ENCODE measurements around the gene CELSR2.

DNA sequence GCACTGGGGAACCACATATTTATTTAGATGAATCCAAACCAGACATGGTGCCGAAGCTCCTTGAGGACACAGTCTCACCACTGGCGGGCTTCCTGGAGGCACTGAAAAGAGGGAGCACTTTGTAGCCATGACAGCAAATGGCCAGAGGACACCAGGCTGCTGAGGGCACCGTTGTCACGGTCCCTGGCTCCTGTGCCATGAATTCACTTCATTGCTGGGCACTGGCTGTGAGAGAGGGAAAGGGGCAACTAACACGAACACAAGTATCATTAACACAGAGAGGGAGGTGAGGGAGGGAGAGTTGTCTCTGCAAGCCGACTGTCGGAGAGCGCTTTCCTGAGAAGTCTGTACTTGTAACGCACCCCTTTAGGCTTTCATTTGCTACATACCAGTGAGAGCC, 43.0 kb downstream of the CELSR2 start:
- TF ChIP-seq POLR2A (IDR thresholded peaks at IDR 0.05) (no peak), EP300 (IDR thresholded peaks at IDR 0.05) (no peak)
- TF ChIP-seq, protein P1, sequence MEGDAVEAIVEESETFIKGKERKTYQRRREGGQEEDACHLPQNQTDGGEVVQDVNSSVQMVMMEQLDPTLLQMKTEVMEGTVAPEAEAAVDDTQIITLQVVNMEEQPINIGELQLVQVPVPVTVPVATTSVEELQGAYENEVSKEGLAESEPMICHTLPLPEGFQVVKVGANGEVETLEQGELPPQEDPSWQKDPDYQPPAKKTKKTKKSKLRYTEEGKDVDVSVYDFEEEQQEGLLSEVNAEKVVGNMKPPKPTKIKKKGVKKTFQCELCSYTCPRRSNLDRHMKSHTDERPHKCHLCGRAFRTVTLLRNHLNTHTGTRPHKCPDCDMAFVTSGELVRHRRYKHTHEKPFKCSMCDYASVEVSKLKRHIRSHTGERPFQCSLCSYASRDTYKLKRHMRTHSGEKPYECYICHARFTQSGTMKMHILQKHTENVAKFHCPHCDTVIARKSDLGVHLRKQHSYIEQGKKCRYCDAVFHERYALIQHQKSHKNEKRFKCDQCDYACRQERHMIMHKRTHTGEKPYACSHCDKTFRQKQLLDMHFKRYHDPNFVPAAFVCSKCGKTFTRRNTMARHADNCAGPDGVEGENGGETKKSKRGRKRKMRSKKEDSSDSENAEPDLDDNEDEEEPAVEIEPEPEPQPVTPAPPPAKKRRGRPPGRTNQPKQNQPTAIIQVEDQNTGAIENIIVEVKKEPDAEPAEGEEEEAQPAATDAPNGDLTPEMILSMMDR (IDR thresholded peaks at IDR 0.05): no peak
